ENCODE data around the gene CACNB2.

GRCh38 chr10:18401416-18402195 lies 261.4 kb downstream of the CACNB2 start:
- TF ChIP-seq GATA3 (IDR thresholded peaks at IDR 0.05; ENCODE audit: low read depth, low read length) (no peak), GATA2 (IDR thresholded peaks at IDR 0.05; ENCODE audit: low read depth, low read length) (no peak)

Measured in SH-SY5Y (cell line).